Osteocyte (in vitro differentiated cells): Measurements from ENCODE around the gene PPDPF. TPM values are rescaled to one million over a fixed set of nuclear protein-coding genes. Genes with fewer than 3 reads are reported as not detected.

Experiments
- DNase-seq: peaks from one replicate; pipeline ENCODE4 v3.0.0; 2021; ENCODE audit warnings: mixed read lengths; ENCODE audit not compliant: unreplicated experiment; ENCODE audit errors: extremely low spot score
- H3K27ac Mint-ChIP-seq: one replicate; pipeline ENCODE4 v1.8.0; 2021; ENCODE audit warnings: mild to moderate bottlenecking, mixed read lengths; ENCODE audit not compliant: unreplicated experiment
- H3K27me3 Mint-ChIP-seq: one replicate; pipeline ENCODE4 v1.8.0; 2021; ENCODE audit warnings: mixed read lengths; ENCODE audit not compliant: unreplicated experiment
- H3K36me3 Mint-ChIP-seq: one replicate; pipeline ENCODE4 v1.8.0; 2021; ENCODE audit warnings: mixed read lengths; ENCODE audit not compliant: unreplicated experiment
- H3K4me1 Mint-ChIP-seq: one replicate; pipeline ENCODE4 v1.8.0; 2021; ENCODE audit warnings: mixed read lengths; ENCODE audit not compliant: unreplicated experiment
- H3K4me3 Mint-ChIP-seq: one replicate; pipeline ENCODE4 v1.8.0; 2021; ENCODE audit warnings: mild to moderate bottlenecking, moderate library complexity, mixed read lengths; ENCODE audit not compliant: unreplicated experiment
- H3K9me3 Mint-ChIP-seq: one replicate; pipeline ENCODE4 v1.8.0; 2021; ENCODE audit warnings: mixed read lengths; ENCODE audit not compliant: unreplicated experiment
- CTCF ChIP-seq: fragments of 200-600 bp; sonication (generic); IDR thresholded peaks from 2 replicates; pipeline ENCODE4 v1.5.0; 2021; ENCODE audit warnings: antibody characterized with exemption, mild to moderate bottlenecking, moderate library complexity
- total RNA-seq: library from RNA; stranded (reverse); gene quantifications from 2 replicates; pipeline ENCODE4 v1.2.1, GENCODE V29; 2021

PPDPF gene
- total RNA-seq, 1 donor from 2014 or later = 239 TPM

- H3K36me3 Mint-ChIP-seq = no peaks in the 10 kb centered on the region
- peaks cover 5% of the 10 kb centered on the region for H3K27me3 Mint-ChIP-seq
Measured at GRCh38 chr20:63544241-63544957, 23.8 kb downstream of the PPDPF start.

GRCh38 chr20:63544958-63545516 lies 24.5 kb downstream of the PPDPF start:
- H3K9me3 Mint-ChIP-seq = no peaks in the 10 kb centered on the region
- H3K4me1 Mint-ChIP-seq = peaks cover 6% of the 10 kb centered on the region
- no peak overlapping the region for H3K27ac Mint-ChIP-seq
- TF ChIP-seq CTCF = no peak
- H3K36me3 Mint-ChIP-seq = no peaks in the 10 kb centered on the region
- DNase-seq = no peak
- no peak overlapping the region for H3K4me3 Mint-ChIP-seq
- H3K27me3 Mint-ChIP-seq = peaks cover 5% of the 10 kb centered on the region

More at GRCh38 chr20:63544241-63544957, 23.8 kb downstream of the PPDPF start:
- Mint-ChIP-seq H3K27ac (no peak overlapping the region), H3K4me3 (no peak overlapping the region), H3K9me3 (no peaks in the 10 kb centered on the region), H3K4me1 (peaks cover 6% of the 10 kb centered on the region)
- no peak for DNase-seq
- TF ChIP-seq CTCF = no peak

- H3K27ac Mint-ChIP-seq = no peak overlapping the region
- H3K9me3 Mint-ChIP-seq = no peaks in the 10 kb centered on the region
- H3K27me3 Mint-ChIP-seq = peaks cover 5% of the 10 kb centered on the region
- no peak for DNase-seq
- peaks cover 6% of the 10 kb centered on the region for H3K4me1 Mint-ChIP-seq
- H3K36me3 Mint-ChIP-seq = no peaks in the 10 kb centered on the region
- H3K4me3 Mint-ChIP-seq = no peak overlapping the region
- no peak for TF ChIP-seq CTCF
Measured at GRCh38 chr20:63545814-63546213, 25.2 kb downstream of the PPDPF start.

- no peak for TF ChIP-seq CTCF
- no peak overlapping the region for H3K27ac Mint-ChIP-seq
Measured at GRCh38 chr20:63546256-63546955, 25.8 kb downstream of the PPDPF start.

More at GRCh38 chr20:63546256-63546955, 25.8 kb downstream of the PPDPF start:
- no peak for DNase-seq
- Mint-ChIP-seq H3K36me3 (no peaks in the 10 kb centered on the region), H3K9me3 (no peaks in the 10 kb centered on the region), H3K27me3 (peaks cover 5% of the 10 kb centered on the region), H3K4me3 (no peak overlapping the region), H3K4me1 (peaks cover 6% of the 10 kb centered on the region)
